Putamen (tissue), 1 donor: ENCODE measurements around the gene GALNT9.

Source experiments
- DNase-seq: peaks from one replicate; pipeline ENCODE4 v3.0.0-alpha.2; 2016; ENCODE audit warnings: low spot score

Gene GALNT9

GRCh38 chr12:132292328-132293319, 36.8 kb downstream of the GALNT9 start:
- DNase-seq: no peak

GRCh38 chr12:132291402-132292175, 37.8 kb downstream of the GALNT9 start:
- DNase-seq: no peak

- no peak for DNase-seq
These were observed 39.2 kb downstream of the GALNT9 start for GRCh38 chr12:132290203-132290540.

GRCh38 chr12:132289356-132290202, 39.8 kb downstream of the GALNT9 start:
- DNase-seq: no peak

- no peak for DNase-seq
These were observed 40.7 kb downstream of the GALNT9 start for GRCh38 chr12:132288516-132289215.

- DNase-seq: no peak
These were observed 41.8 kb downstream of the GALNT9 start for GRCh38 chr12:132287391-132288238.

GRCh38 chr12:132286912-132287311, 42.5 kb downstream of the GALNT9 start:
- DNase-seq: no peak

- no peak for DNase-seq
These were observed 43.3 kb downstream of the GALNT9 start for GRCh38 chr12:132285991-132286681.

- DNase-seq: no peak
These were observed 44.3 kb downstream of the GALNT9 start for GRCh38 chr12:132284827-132285741.

- DNase-seq: no peak
These were observed 45.1 kb downstream of the GALNT9 start for GRCh38 chr12:132284071-132284826.

- no peak for DNase-seq
These were observed 46.2 kb downstream of the GALNT9 start for GRCh38 chr12:132282950-132283771.

- no peak for DNase-seq
These were observed 47.1 kb downstream of the GALNT9 start for GRCh38 chr12:132282031-132282949.

GRCh38 chr12:132281038-132281437, 48.4 kb downstream of the GALNT9 start:
- DNase-seq: no peak

GRCh38 chr12:132280406-132280805, 49.0 kb downstream of the GALNT9 start:
- no peak for DNase-seq

GRCh38 chr12:132279930-132280329, 49.5 kb downstream of the GALNT9 start:
- no peak for DNase-seq
